OCI-LY1 (cell line): ENCODE results near the gene SMYD3.

ENCODE experiments used
- H2AFZ ChIP-seq: fragments of 200-600 bp; sonication (generic), shearing (Covaris generic); 2 replicates; pipeline ENCODE4 v1.6.0; 2014; ENCODE audit warnings: antibody characterized with exemption, mild to moderate bottlenecking, low read length
- H3F3A ChIP-seq: fragments of 200-600 bp; sonication (generic), shearing (Covaris generic); 2 replicates; pipeline ENCODE4 v1.6.0; 2014; ENCODE audit warnings: mild to moderate bottlenecking, antibody characterized with exemption, low read length, moderate library complexity; ENCODE audit not compliant: insufficient read depth
- H3K27ac ChIP-seq: fragments of 200-600 bp; sonication (generic); 2 replicates; pipeline ENCODE4 v1.5.1; 2014; ENCODE audit warnings: low read length, mixed run types, mild to moderate bottlenecking, low read depth; ENCODE audit not compliant: poor library complexity, severe bottlenecking
- H3K27me3 ChIP-seq: fragments of 200-600 bp; sonication (generic); 2 replicates; pipeline ENCODE4 v1.6.0; 2014; ENCODE audit warnings: antibody characterized with exemption, mild to moderate bottlenecking, low read length, moderate library complexity; ENCODE audit not compliant: insufficient read depth
- H3K36me3 ChIP-seq: fragments of 200-600 bp; sonication (generic); 2 replicates; pipeline ENCODE4 v1.6.1; 2014; ENCODE audit warnings: mild to moderate bottlenecking, antibody characterized with exemption, low read length, moderate library complexity, mixed read lengths; ENCODE audit not compliant: insufficient read depth
- H3K4me1 ChIP-seq: fragments of 200-600 bp; sonication (generic); 2 replicates; pipeline ENCODE4 v1.5.1; 2014; ENCODE audit warnings: mild to moderate bottlenecking, low read length, moderate library complexity; ENCODE audit not compliant: insufficient read depth, severe bottlenecking
- H3K4me2 ChIP-seq: fragments of 200-600 bp; sonication (generic), shearing (Covaris generic); 2 replicates; pipeline ENCODE4 v1.6.1; 2014; ENCODE audit warnings: low read length
- H3K4me3 ChIP-seq: fragments of 200-600 bp; sonication (generic); 2 replicates; pipeline ENCODE4 v1.5.1; 2014; ENCODE audit warnings: low read length, low read depth, mild to moderate bottlenecking, mixed read lengths; ENCODE audit not compliant: poor library complexity, severe bottlenecking
- H3K79me2 ChIP-seq: fragments of 200-600 bp; shearing (Covaris generic); 2 replicates; pipeline ENCODE4 v1.6.1; 2016; ENCODE audit warnings: mixed run types, low read length, mixed read lengths; ENCODE audit not compliant: insufficient read depth
- H3K9ac ChIP-seq: fragments of 200-600 bp; sonication (generic), shearing (Covaris generic); 2 replicates; pipeline ENCODE4 v1.6.1; 2014; ENCODE audit warnings: mild to moderate bottlenecking, low read length, mixed read lengths
- H3K9me2 ChIP-seq: fragments of 200-600 bp; sonication (generic), shearing (Covaris generic); 2 replicates; pipeline ENCODE4 v1.6.1; 2014; ENCODE audit warnings: low read depth, mild to moderate bottlenecking, low read length, mixed read lengths
- H3K9me3 ChIP-seq: fragments of 200-600 bp; shearing (Covaris generic); 2 replicates; pipeline ENCODE4 v1.6.1; 2014; ENCODE audit warnings: low read length, mixed read lengths
- H4K20me1 ChIP-seq: fragments of 200-600 bp; sonication (generic), shearing (Covaris generic); 2 replicates; pipeline ENCODE4 v1.6.0; 2016; ENCODE audit warnings: mild to moderate bottlenecking, low read length; ENCODE audit not compliant: insufficient read depth
- EZH2 ChIP-seq: fragments of 200-600 bp; sonication (generic), shearing (Covaris generic); IDR thresholded peaks from 2 replicates; pipeline ENCODE4 v1.8.0; 2017; ENCODE audit warnings: borderline replicate concordance, mixed run types, mild to moderate bottlenecking, antibody characterized with exemption, low read length, moderate library complexity, mixed read lengths
- TF ChIP-seq, protein P1 (sequence below): fragments of 200-600 bp; sonication (generic), shearing (Covaris generic); IDR thresholded peaks from 2 replicates; pipeline ENCODE4 v1.5.1; 2017; ENCODE audit warnings: mild to moderate bottlenecking, antibody characterized with exemption, low read length, moderate library complexity, mixed read lengths

The SMYD3 gene

GRCh38 chr1:245872475-245872874, 634.6 kb downstream of the SMYD3 start:
- Histone ChIP-seq H2AFZ (no peak overlapping the region), H4K20me1 (no peaks in the 10 kb centered on the region), H3K27ac (no peak overlapping the region), H3K4me1 (no peaks in the 10 kb centered on the region), H3K4me3 (no peak overlapping the region), H3K4me2 (no peak overlapping the region), H3K9me2 (no peaks in the 10 kb centered on the region), H3K79me2 (no peaks in the 10 kb centered on the region), H3K9ac (no peak overlapping the region), H3K27me3 (no peaks in the 10 kb centered on the region), H3F3A (no peaks in the 10 kb centered on the region), H3K9me3 (no peaks in the 10 kb centered on the region), H3K36me3 (no peaks in the 10 kb centered on the region)
- TF ChIP-seq EZH2, result no peak
- TF ChIP-seq, protein P1, sequence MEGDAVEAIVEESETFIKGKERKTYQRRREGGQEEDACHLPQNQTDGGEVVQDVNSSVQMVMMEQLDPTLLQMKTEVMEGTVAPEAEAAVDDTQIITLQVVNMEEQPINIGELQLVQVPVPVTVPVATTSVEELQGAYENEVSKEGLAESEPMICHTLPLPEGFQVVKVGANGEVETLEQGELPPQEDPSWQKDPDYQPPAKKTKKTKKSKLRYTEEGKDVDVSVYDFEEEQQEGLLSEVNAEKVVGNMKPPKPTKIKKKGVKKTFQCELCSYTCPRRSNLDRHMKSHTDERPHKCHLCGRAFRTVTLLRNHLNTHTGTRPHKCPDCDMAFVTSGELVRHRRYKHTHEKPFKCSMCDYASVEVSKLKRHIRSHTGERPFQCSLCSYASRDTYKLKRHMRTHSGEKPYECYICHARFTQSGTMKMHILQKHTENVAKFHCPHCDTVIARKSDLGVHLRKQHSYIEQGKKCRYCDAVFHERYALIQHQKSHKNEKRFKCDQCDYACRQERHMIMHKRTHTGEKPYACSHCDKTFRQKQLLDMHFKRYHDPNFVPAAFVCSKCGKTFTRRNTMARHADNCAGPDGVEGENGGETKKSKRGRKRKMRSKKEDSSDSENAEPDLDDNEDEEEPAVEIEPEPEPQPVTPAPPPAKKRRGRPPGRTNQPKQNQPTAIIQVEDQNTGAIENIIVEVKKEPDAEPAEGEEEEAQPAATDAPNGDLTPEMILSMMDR, result no peak

GRCh38 chr1:245871915-245872314, 635.2 kb downstream of the SMYD3 start:
- H3K4me2 ChIP-seq, result no peak overlapping the region
- no peaks in the 10 kb centered on the region for H4K20me1 ChIP-seq
- H3K4me3 ChIP-seq, result no peak overlapping the region
- no peak overlapping the region for H3K27ac ChIP-seq
- no peaks in the 10 kb centered on the region for H3K27me3 ChIP-seq
- H3K9me2 ChIP-seq, result no peaks in the 10 kb centered on the region
- no peaks in the 10 kb centered on the region for H3K4me1 ChIP-seq
- H3K9me3 ChIP-seq, result no peaks in the 10 kb centered on the region
- no peak overlapping the region for H2AFZ ChIP-seq
- TF ChIP-seq EZH2, result no peak
- TF ChIP-seq, protein P1, result no peak
- H3F3A ChIP-seq, result no peaks in the 10 kb centered on the region
- no peaks in the 10 kb centered on the region for H3K36me3 ChIP-seq
- H3K9ac ChIP-seq, result no peak overlapping the region
- no peaks in the 10 kb centered on the region for H3K79me2 ChIP-seq

DNA sequence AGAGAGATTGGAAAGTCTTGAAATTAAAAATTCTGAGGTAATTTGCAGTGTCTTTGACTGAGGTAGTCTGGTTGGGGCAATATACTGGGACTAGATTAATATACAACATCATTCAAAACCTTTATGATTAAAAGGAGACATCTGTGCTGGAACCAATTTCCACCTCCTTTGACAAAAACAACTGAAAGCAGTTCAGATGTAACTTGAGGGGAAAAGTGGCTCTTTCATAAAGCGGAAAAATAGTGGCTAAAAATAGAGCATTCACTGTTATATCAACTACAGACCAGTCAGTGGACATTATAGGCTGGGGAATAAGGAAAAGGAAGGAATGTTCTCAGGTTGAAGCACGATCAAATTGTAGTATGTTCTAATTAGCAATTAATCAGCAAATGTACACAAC, 635.9 kb downstream of the SMYD3 start:
- Histone ChIP-seq H4K20me1 (no peaks in the 10 kb centered on the region), H3K79me2 (no peaks in the 10 kb centered on the region), H3K27ac (no peak overlapping the region), H3F3A (no peaks in the 10 kb centered on the region), H3K4me1 (no peaks in the 10 kb centered on the region), H3K9me2 (no peaks in the 10 kb centered on the region), H2AFZ (no peak overlapping the region), H3K27me3 (no peaks in the 10 kb centered on the region), H3K9me3 (no peaks in the 10 kb centered on the region), H3K36me3 (no peaks in the 10 kb centered on the region), H3K4me3 (no peak overlapping the region), H3K4me2 (no peak overlapping the region), H3K9ac (no peak overlapping the region)
- TF ChIP-seq EZH2, result no peak
- TF ChIP-seq, protein P1, result no peak
